ENCODE measurements around the gene HOXA10.

Gene HOXA10

GRCh38 chr7:27156508-27156898 lies 17.6 kb downstream of the HOXA10 start, which contains the start of gene HOXA7:
HOXA7 (minus strand) TSS chr7:27156675; CDS start chr7:27156545, 130 bp downstream.
- DNase-seq (ENCODE audit: low read depth) = no peak

- DNase-seq (ENCODE audit: low read depth) = no peak
Observed at GRCh38 chr7:27155816-27156507, 18.2 kb downstream of the HOXA10 start.

GRCh38 chr7:27154901-27155815 lies 19.0 kb downstream of the HOXA10 start:
- DNase-seq (ENCODE audit: low read depth) = no peak

- no peak for DNase-seq (ENCODE audit: low read depth)
Observed at GRCh38 chr7:27154369-27154768, 19.8 kb downstream of the HOXA10 start.

- no peak for DNase-seq (ENCODE audit: low read depth)
Observed at GRCh38 chr7:27153526-27153925, 20.6 kb downstream of the HOXA10 start.

- DNase-seq (ENCODE audit: low read depth) = no peak
Observed at GRCh38 chr7:27152816-27153442, 21.2 kb downstream of the HOXA10 start.

- no peak for DNase-seq (ENCODE audit: low read depth)
Observed at GRCh38 chr7:27151931-27152815, 21.9 kb downstream of the HOXA10 start, which contains the start of gene HOXA3. HOXA3 (minus strand) TSS chr7:27152583; CDS start chr7:27110640, 41,943 bp downstream.

- no peak for DNase-seq (ENCODE audit: low read depth)
Observed at GRCh38 chr7:27151341-27151930, 22.7 kb downstream of the HOXA10 start.

GRCh38 chr7:27150568-27151340 lies 23.4 kb downstream of the HOXA10 start:
- DNase-seq (ENCODE audit: low read depth) = peak; percentile 41

- DNase-seq (ENCODE audit: low read depth) = no peak
Observed at GRCh38 chr7:27149842-27150567, 24.1 kb downstream of the HOXA10 start.

GRCh38 chr7:27148756-27149641 lies 25.1 kb downstream of the HOXA10 start:
- DNase-seq (ENCODE audit: low read depth) = no peak

GRCh38 chr7:27148031-27148755 lies 25.9 kb downstream of the HOXA10 start:
- no peak for DNase-seq (ENCODE audit: low read depth)

- no peak for DNase-seq (ENCODE audit: low read depth)
Observed at GRCh38 chr7:27147199-27148030, 26.7 kb downstream of the HOXA10 start, which contains the start of gene HOXA6. HOXA6 (minus strand) TSS chr7:27147774; CDS start chr7:27147749, 25 bp downstream.

GRCh38 chr7:27146491-27147198 lies 27.5 kb downstream of the HOXA10 start:
- DNase-seq (ENCODE audit: low read depth) = no peak

GRCh38 chr7:27145914-27146412 lies 28.2 kb downstream of the HOXA10 start:
- no peak for DNase-seq (ENCODE audit: low read depth)

All from T follicular helper cell (primary cell).